ENCODE data around the gene TIGD4. TPM values are rescaled to one million over a fixed set of nuclear protein-coding genes. Genes with fewer than 3 reads are reported as not detected.

The TIGD4 gene
- total and polyA plus RNA-seq, 2 of the 8 experiments (the other 6 are each of a cell fraction or from before 2014, with no cell fraction given), result 0.42 to 2.3 TPM

- H3K23ac ChIP-seq (ENCODE audit: insufficient read length), result no peak overlapping the region
- H2BK12ac ChIP-seq (ENCODE audit: low read depth, low read length), result no peak overlapping the region
- DNase-seq (ENCODE audit: low read depth in 1 of 2, low spot score in 2 of 2), result no peak
- no peak overlapping the region for H3K14ac ChIP-seq (ENCODE audit: insufficient read length)
- H3K9ac ChIP-seq (replicated peaks in 1 of 4; ENCODE audit: extremely low read depth in 1 of 4, low read depth in 3 of 4, low read length in 3 of 4), result no peak overlapping the region
- no peaks in the 10 kb centered on the region for H3K23me2 ChIP-seq (ENCODE audit: low read depth, low read length)
- no peak overlapping the region for H2AFZ ChIP-seq (ENCODE audit: low read length)
- 60 to 100% methylated on average over 1 to 3 of the region's 3 CpGs for WGBS, 2 experiments (ENCODE audit: extremely low coverage in 1 of 2, insufficient coverage in 1 of 2, insufficient read length in 1 of 2, insufficient replicate concordance in 2 of 2, low coverage in 1 of 2, low lambda C conversion rate in 2 of 2, missing lambda C conversion rate in 1 of 2)
- ChIA-PET POLR2A (ENCODE audit: partially characterized antibody) (no interaction called here), CTCF (ENCODE audit: partially characterized antibody) (interaction anchor here (0.6 kb wide), 1 partner anchor 356 kb away, joined by 3 read pairs; no protein-coding TSS in a partner anchor)
- H3K18ac ChIP-seq (ENCODE audit: extremely low read depth, low read length), result no peak overlapping the region
- no peak for FAIRE-seq
- TF ChIP-seq TCF12 (IDR thresholded peaks at IDR 0.05; ENCODE audit: low read depth, low read length) (no peak), RAD21 (IDR thresholded peaks at IDR 0.05 in 1 of 2, conservative IDR thresholded peaks at IDR 0.05 in 1 of 2; ENCODE audit: low read depth in 2 of 2, low read length in 2 of 2) (no peak), RFX5 (IDR thresholded peaks at IDR 0.05; ENCODE audit: borderline replicate concordance, low read depth, low read length) (no peak), POLR2A (IDR thresholded peaks at IDR 0.05; ENCODE audit: control extremely low read depth in 1 of 2, low read depth in 2 of 2, low read length in 2 of 2) (no peak), PHF8 (conservative IDR thresholded peaks at IDR 0.05; ENCODE audit: low read depth, low read length) (no peak), CTBP2 (IDR thresholded peaks at IDR 0.05; ENCODE audit: borderline replicate concordance, insufficient read depth, insufficient read length, low read length) (no peak), NANOG (IDR thresholded peaks at IDR 0.05; ENCODE audit: insufficient read depth, low read depth, low read length, poor library complexity, severe bottlenecking) (no peak), CBX8 (IDR thresholded peaks at IDR 0.05; ENCODE audit: borderline replicate concordance, low read depth, low read length) (no peak)
- H2BK20ac ChIP-seq (ENCODE audit: low read length), result no peak overlapping the region
- H3K27me3 ChIP-seq (replicated peaks in 1 of 4; ENCODE audit: control insufficient read depth in 3 of 4, extremely low read depth in 1 of 4, insufficient read depth in 3 of 4, low read length in 3 of 4), result no peaks in the 10 kb centered on the region
- no peak overlapping the region for H3K4me2 ChIP-seq (ENCODE audit: insufficient read depth in 1 of 2, low read depth in 2 of 2, low read length in 2 of 2)
- H3K4ac ChIP-seq (replicated peaks; ENCODE audit: insufficient read length, low read depth, low read length), result no peak overlapping the region
- H3K27ac ChIP-seq (ENCODE audit: low read depth, low read length), result no peak overlapping the region
- no peak overlapping the region for H2AK5ac ChIP-seq (ENCODE audit: low read depth, low read length)
- no peak overlapping the region for H2BK120ac ChIP-seq (replicated peaks; ENCODE audit: low read depth, low read length)
- no peak overlapping the region for H2BK15ac ChIP-seq (ENCODE audit: low read length)
- H3K79me1 ChIP-seq (ENCODE audit: low read depth, low read length), result no peaks in the 10 kb centered on the region
- H2BK5ac ChIP-seq (ENCODE audit: low read depth, low read length), result no peak overlapping the region
- no peaks in the 10 kb centered on the region for H3K9me3 ChIP-seq (ENCODE audit: insufficient read depth in 2 of 2, low read depth in 1 of 2, low read length in 1 of 2)
- H4K20me1 ChIP-seq (replicated peaks in 1 of 2; ENCODE audit: control insufficient read depth in 1 of 2, insufficient read depth in 2 of 2, low read length in 2 of 2), result no peaks in the 10 kb centered on the region
- H3K56ac ChIP-seq (replicated peaks; ENCODE audit: insufficient read length, low read depth, low read length), result no peak overlapping the region
- no peaks in the 10 kb centered on the region for H3K36me3 ChIP-seq (ENCODE audit: control insufficient read depth in 2 of 4, insufficient read depth in 4 of 4, low read length in 3 of 4)
- no peaks in the 10 kb centered on the region for H3K79me2 ChIP-seq (ENCODE audit: control insufficient read depth in 1 of 2, insufficient read depth in 2 of 2, low read length in 2 of 2)
- H4K91ac ChIP-seq (replicated peaks; ENCODE audit: insufficient read length, low read length), result no peak overlapping the region
- no peak overlapping the region for H4K8ac ChIP-seq (ENCODE audit: extremely low read depth, insufficient read depth, low read length)
- no peaks in the 10 kb centered on the region for H3K4me1 ChIP-seq (replicated peaks in 1 of 4; ENCODE audit: control insufficient read depth in 3 of 4, insufficient read depth in 4 of 4, low read length in 3 of 4)
- H3K4me3 ChIP-seq (ENCODE audit: extremely low read depth in 1 of 4, insufficient read depth in 2 of 4, low read depth in 3 of 4, low read length in 4 of 4), result no peak overlapping the region
- H4K5ac ChIP-seq (ENCODE audit: insufficient read length, low read depth, low read length), result no peak overlapping the region
These were observed 7.6 kb downstream of the TIGD4 start for GRCh38 chr4:152771741-152772533.
